K562 (cell line): Measurements from ENCODE around the gene DELE1.
"Not testable (repeated sequence)": the region's sequence is repeated elsewhere in the genome, so short reads cannot be mapped to it uniquely, and the experiment has no call there.

Experiments
- HMG20A ChIP-seq: fragments of 450-650 bp; formaldehyde crosslinking; conservative IDR thresholded peaks from 2 replicates; pipeline ENCODE4 v1.4.0; 2020; ENCODE audit warnings: mild to moderate bottlenecking, mixed read lengths
- RBBP5 ChIP-seq: fragments of 200-600 bp; sonication (generic); IDR thresholded peaks from 2 replicates; pipeline ENCODE4 v1.6.1; 2012; ENCODE audit warnings: borderline replicate concordance, mild to moderate bottlenecking, low read length, control low read depth, inconsistent platforms; ENCODE audit not compliant: insufficient read depth, poor library complexity, severe bottlenecking
- TF ChIP-seq, protein P1 (sequence below): sonication (generic); formaldehyde crosslinking; IDR thresholded peaks from 2 replicates; pipeline ENCODE4 v1.8.0; 2023; ENCODE audit warnings: mild to moderate bottlenecking, missing genetic modification reagents

DNA sequence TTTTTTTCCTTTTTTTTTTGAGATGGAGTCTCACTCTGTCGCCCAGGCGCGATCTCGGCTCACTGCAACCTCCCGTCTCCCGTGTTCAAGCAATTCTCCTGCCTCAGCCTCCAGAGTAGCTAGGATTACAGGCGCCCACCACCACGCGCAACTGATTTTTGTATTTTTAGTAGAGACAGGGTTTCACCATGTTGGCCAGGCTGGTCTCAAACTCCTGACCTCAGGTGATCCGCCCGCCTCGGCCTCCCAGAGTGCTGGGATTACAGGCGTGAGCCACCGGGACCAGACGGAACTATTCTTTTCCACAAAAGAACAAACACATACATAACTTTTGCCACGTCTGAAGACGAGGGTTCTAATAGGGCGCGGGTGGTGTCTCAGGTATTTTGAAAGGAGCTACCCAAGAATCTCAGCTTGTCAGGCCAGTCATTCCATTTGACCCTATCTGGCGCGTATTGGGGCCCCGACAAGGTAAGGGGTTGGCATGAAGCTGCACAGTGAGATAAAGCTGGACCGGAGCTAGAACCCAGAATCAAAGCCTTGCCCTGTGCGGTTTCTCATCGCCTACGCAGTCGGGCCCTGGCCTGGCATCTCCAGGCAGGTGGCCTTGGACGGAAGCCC lies 734 bp upstream of the DELE1 start:
- TF ChIP-seq, protein P1, sequence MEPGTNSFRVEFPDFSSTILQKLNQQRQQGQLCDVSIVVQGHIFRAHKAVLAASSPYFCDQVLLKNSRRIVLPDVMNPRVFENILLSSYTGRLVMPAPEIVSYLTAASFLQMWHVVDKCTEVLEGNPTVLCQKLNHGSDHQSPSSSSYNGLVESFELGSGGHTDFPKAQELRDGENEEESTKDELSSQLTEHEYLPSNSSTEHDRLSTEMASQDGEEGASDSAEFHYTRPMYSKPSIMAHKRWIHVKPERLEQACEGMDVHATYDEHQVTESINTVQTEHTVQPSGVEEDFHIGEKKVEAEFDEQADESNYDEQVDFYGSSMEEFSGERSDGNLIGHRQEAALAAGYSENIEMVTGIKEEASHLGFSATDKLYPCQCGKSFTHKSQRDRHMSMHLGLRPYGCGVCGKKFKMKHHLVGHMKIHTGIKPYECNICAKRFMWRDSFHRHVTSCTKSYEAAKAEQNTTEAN (CRISPR knock-in tag) = not testable (repeated sequence)
- TF ChIP-seq HMG20A (CRISPR knock-in tag); RBBP5: not testable (repeated sequence)
